ENCODE data around the gene EFCAB5. TPM values are rescaled to one million over a fixed set of nuclear protein-coding genes. Genes with fewer than 3 reads are reported as not detected.

EFCAB5 gene
- total RNA-seq, 6 experiments from 2014 or later: 0.27 to 0.94 (median 0.64) TPM

- Mint-ChIP-seq H3K27ac (no peak overlapping the region), H3K4me3 (no peak overlapping the region), H3K36me3 (ENCODE audit: low read depth) (no peaks in the 10 kb centered on the region), H3K4me1 (ENCODE audit: low read depth) (peaks cover 10% of the 10 kb centered on the region), H3K27me3 (ENCODE audit: insufficient read depth) (peaks cover 3% of the 10 kb centered on the region; the same call in 1 of the 2 replicates), H3K9me3 (no peaks in the 10 kb centered on the region)
- no peak for TF ChIP-seq CTCF (IDR thresholded peaks at IDR 0.05)
- peak; percentile 61 for DNase-seq
Measured at GRCh38 chr17:29977836-29978235, 36.4 kb downstream of the EFCAB5 start.

GRCh38 chr17:29980261-29980660, 38.8 kb downstream of the EFCAB5 start:
- no peak for DNase-seq
- Mint-ChIP-seq H3K36me3 (ENCODE audit: low read depth) (no peaks in the 10 kb centered on the region), H3K9me3 (peaks cover 2% of the 10 kb centered on the region; the same call in 1 of the 2 replicates), H3K4me1 (ENCODE audit: low read depth) (peaks cover 10% of the 10 kb centered on the region), H3K27me3 (ENCODE audit: insufficient read depth) (peaks cover 3% of the 10 kb centered on the region), H3K27ac (no peak overlapping the region), H3K4me3 (no peak overlapping the region)
- no peak for TF ChIP-seq CTCF (IDR thresholded peaks at IDR 0.05)

GRCh38 chr17:29982991-29983653, 41.7 kb downstream of the EFCAB5 start:
- peaks cover 2% of the 10 kb centered on the region; the same call in 1 of the 2 replicates for H3K4me1 Mint-ChIP-seq (ENCODE audit: low read depth)
- H3K36me3 Mint-ChIP-seq (ENCODE audit: low read depth): no peaks in the 10 kb centered on the region
- no peak for DNase-seq
- no peak overlapping the region for H3K27ac Mint-ChIP-seq
- peaks cover 14% of the 10 kb centered on the region; the same call in 1 of the 2 replicates for H3K9me3 Mint-ChIP-seq
- no peak overlapping the region for H3K4me3 Mint-ChIP-seq
- no peak for TF ChIP-seq CTCF (IDR thresholded peaks at IDR 0.05)
- H3K27me3 Mint-ChIP-seq (ENCODE audit: insufficient read depth): peaks cover 7% of the 10 kb centered on the region

GRCh38 chr17:29996458-29996857, 55.0 kb downstream of the EFCAB5 start:
- Mint-ChIP-seq H3K36me3 (ENCODE audit: low read depth) (peaks cover 4% of the 10 kb centered on the region; the same call in 1 of the 2 replicates), H3K4me1 (ENCODE audit: low read depth) (peaks cover 14% of the 10 kb centered on the region), H3K4me3 (no peak overlapping the region), H3K27me3 (ENCODE audit: insufficient read depth) (peaks cover 14% of the 10 kb centered on the region), H3K9me3 (peaks cover 7% of the 10 kb centered on the region; the same call in 1 of the 2 replicates), H3K27ac (no peak overlapping the region)
- TF ChIP-seq CTCF (IDR thresholded peaks at IDR 0.05): no peak
- no peak for DNase-seq

- no peak overlapping the region for H3K4me3 Mint-ChIP-seq
- H3K27me3 Mint-ChIP-seq (ENCODE audit: insufficient read depth): peaks cover 7% of the 10 kb centered on the region
- TF ChIP-seq CTCF (IDR thresholded peaks at IDR 0.05): peak; percentile 50
- DNase-seq: no peak
- no peak overlapping the region for H3K27ac Mint-ChIP-seq
- peaks cover 23% of the 10 kb centered on the region for H3K4me1 Mint-ChIP-seq (ENCODE audit: low read depth)
- H3K9me3 Mint-ChIP-seq: no peaks in the 10 kb centered on the region
- H3K36me3 Mint-ChIP-seq (ENCODE audit: low read depth): no peaks in the 10 kb centered on the region
Measured at GRCh38 chr17:30000001-30000754, 58.7 kb downstream of the EFCAB5 start.

All from HFFc6 (cell line).